A673 (cell line): ENCODE measurements around the gene PEPD.

ENCODE experiments used
- EZH2 ChIP-seq: fragments of 200-600 bp; sonication (generic); IDR thresholded peaks from 2 replicates; pipeline ENCODE4 v1.6.1; 2017; ENCODE audit warnings: borderline replicate concordance, low read depth, mild to moderate bottlenecking, mixed read lengths, antibody characterized with exemption, low read length; ENCODE audit not compliant: poor library complexity, severe bottlenecking
- TF ChIP-seq, protein P1 (sequence below): fragments of 300-800, 200-600 bp; sonication (generic); conservative IDR thresholded peaks from 2 replicates; pipeline ENCODE4 v1.5.1; 2017; ENCODE audit warnings: low read depth, mild to moderate bottlenecking, antibody characterized with exemption, low read length, moderate library complexity, mixed read lengths

- TF ChIP-seq, protein P1, sequence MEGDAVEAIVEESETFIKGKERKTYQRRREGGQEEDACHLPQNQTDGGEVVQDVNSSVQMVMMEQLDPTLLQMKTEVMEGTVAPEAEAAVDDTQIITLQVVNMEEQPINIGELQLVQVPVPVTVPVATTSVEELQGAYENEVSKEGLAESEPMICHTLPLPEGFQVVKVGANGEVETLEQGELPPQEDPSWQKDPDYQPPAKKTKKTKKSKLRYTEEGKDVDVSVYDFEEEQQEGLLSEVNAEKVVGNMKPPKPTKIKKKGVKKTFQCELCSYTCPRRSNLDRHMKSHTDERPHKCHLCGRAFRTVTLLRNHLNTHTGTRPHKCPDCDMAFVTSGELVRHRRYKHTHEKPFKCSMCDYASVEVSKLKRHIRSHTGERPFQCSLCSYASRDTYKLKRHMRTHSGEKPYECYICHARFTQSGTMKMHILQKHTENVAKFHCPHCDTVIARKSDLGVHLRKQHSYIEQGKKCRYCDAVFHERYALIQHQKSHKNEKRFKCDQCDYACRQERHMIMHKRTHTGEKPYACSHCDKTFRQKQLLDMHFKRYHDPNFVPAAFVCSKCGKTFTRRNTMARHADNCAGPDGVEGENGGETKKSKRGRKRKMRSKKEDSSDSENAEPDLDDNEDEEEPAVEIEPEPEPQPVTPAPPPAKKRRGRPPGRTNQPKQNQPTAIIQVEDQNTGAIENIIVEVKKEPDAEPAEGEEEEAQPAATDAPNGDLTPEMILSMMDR = no peak
- no peak for TF ChIP-seq EZH2
Observed at GRCh38 chr19:33387351-33388230, 134.0 kb downstream of the PEPD start.
